ENCODE results near the gene ERP44.
A peak's percentile ranks its signal among the peaks of the same experiment; 100 is the strongest.

The ERP44 gene

DNA sequence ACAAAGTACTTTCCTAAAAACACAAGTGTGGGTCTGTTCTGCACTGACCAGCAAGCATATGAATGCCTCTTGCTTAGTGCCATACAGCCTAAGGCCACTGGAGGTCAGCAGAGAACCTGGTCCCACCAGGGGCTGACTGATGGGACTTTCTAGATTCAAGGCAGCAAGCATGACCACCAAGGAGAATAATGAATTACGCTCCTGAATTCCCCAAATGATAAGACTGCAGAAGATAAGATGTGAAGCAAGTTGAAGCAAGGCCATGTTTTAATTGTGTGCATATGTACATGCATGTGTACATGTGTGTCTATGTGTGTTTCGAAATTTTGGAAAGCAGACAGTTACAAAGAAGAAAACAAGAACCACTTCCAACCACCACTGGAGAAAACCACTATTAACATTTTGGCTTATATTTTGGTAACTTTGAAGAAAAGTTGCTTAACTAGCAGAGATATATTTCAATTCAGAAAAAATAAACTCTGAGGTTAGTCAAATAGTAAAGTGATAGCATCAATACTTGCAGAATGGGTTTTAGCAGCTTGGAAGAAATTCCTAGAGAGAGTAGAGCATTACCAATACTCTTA is 70.5 kb downstream of the ERP44 start:
- Histone ChIP-seq H3K9me3 (peaks cover 0 to 8% (median 7%) of the 10 kb centered on the region in 3 donors), H3K27me3 (no peaks in the 10 kb centered on the region), H3K27ac (no peak overlapping the region), H3K36me3 (peaks cover 4 to 15% (median 13%) of the 10 kb centered on the region in 3 donors), H3K4me1 (no peaks in the 10 kb centered on the region), H3K4me3 (no peak overlapping the region)
- intact Hi-C loops (cut with DNase I; ENCODE audit: low total_unique reads) = no loop called here
- TF ChIP-seq, protein P1, sequence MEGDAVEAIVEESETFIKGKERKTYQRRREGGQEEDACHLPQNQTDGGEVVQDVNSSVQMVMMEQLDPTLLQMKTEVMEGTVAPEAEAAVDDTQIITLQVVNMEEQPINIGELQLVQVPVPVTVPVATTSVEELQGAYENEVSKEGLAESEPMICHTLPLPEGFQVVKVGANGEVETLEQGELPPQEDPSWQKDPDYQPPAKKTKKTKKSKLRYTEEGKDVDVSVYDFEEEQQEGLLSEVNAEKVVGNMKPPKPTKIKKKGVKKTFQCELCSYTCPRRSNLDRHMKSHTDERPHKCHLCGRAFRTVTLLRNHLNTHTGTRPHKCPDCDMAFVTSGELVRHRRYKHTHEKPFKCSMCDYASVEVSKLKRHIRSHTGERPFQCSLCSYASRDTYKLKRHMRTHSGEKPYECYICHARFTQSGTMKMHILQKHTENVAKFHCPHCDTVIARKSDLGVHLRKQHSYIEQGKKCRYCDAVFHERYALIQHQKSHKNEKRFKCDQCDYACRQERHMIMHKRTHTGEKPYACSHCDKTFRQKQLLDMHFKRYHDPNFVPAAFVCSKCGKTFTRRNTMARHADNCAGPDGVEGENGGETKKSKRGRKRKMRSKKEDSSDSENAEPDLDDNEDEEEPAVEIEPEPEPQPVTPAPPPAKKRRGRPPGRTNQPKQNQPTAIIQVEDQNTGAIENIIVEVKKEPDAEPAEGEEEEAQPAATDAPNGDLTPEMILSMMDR (IDR thresholded peaks at IDR 0.05) = peak; percentile 77 to 95
- DNase-seq = peak; percentile 58 to 78

DNA sequence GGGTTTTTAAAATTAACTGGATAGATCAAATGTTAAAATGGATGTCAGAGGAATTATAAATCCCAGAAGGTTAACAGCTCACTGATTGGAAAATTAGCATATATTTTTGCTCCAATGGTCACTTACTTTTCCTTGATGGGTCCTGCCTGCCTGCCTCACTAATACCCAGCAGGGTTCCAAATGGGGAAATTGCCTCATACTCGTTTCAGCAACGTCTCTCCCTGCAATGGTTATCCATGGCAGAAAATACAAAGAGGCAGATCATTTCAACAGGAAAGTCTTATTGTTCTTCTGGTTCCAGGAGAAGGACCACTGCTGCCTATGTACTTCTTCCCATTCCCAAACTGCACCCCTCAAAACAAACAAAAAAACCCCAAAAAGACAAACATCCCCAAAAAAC is 71.3 kb downstream of the ERP44 start:
- Histone ChIP-seq H3K4me1 (no peaks in the 10 kb centered on the region), H3K27ac (no peak overlapping the region), H3K9me3 (peaks cover 0 to 8% (median 7%) of the 10 kb centered on the region in 3 donors), H3K27me3 (no peaks in the 10 kb centered on the region), H3K36me3 (peaks cover 4 to 15% (median 8%) of the 10 kb centered on the region in 3 donors), H3K4me3 (no peak overlapping the region)
- TF ChIP-seq, protein P1 (IDR thresholded peaks at IDR 0.05) = no peak
- DNase-seq = no peak
- intact Hi-C loops (cut with DNase I; ENCODE audit: low total_unique reads) = no loop called here

DNA sequence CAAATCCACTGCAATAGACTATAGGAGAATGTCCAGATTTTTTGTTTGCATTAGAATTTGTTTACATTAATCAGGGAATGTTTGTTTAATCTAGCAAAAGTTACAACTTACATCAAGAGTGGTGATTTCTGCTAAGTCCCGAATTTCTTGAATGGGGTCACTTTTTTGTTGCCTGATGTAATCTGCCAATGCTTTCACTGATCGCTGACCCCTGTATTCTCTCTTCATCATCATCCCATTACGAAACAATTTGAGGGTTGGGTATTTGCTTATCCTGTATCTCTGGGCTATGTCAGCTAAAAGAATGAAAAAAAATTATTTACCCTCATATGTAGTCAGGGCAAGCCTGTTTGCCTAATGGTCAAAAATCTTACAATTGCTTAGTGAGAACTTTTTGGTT is 76.9 kb downstream of the ERP44 start:
- Histone ChIP-seq H3K4me3 (no peak overlapping the region), H3K27me3 (no peaks in the 10 kb centered on the region)

DNA sequence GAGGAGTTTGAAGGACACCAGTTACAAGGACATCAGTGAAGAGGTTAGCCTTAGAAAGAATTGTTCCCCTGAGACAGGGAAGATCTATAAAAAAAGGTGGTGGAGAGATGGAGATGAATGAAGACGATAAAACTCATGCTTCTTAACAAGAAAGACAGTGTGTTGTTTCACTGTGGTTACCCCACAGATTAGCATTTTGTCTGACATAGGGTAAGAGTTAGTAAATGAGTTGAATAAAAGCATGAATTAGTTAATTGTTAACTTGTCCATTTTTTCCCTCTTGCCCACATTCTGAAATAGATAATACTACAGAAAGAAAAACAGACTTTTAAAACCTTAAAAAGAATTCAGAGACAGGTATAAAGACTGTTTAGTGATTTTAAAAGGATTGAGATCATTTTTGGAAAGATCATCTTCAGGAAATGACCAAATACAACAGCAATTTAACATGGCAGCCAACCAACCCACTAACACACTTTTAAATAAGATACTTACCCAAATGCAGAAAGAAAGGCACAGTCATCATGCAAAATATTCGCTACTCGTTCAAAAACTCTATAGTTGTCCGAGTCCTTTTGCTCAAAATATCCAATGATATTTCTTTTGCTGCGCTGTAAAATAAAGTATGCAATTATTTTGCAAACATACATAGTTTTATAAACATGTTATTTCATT is 78.5 kb downstream of the ERP44 start:
- no peaks in the 10 kb centered on the region for H3K4me1 ChIP-seq
- DNase-seq = no peak
- H3K4me3 ChIP-seq = no peak overlapping the region
- TF ChIP-seq, protein P1 (IDR thresholded peaks at IDR 0.05) = no peak
- H3K9me3 ChIP-seq = peaks cover 0 to 8% (median 7%) of the 10 kb centered on the region in 3 donors
- peaks cover 28 to 31% (median 29%) of the 10 kb centered on the region in 3 donors for H3K36me3 ChIP-seq
- no peak overlapping the region for H3K27ac ChIP-seq
- intact Hi-C loops (cut with DNase I; ENCODE audit: low total_unique reads) = no loop called here
- no peaks in the 10 kb centered on the region for H3K27me3 ChIP-seq

More for the DNA sequence above, 76.9 kb downstream of the ERP44 start:
- H3K36me3 ChIP-seq = peaks cover 17 to 21% (median 18%) of the 10 kb centered on the region in 3 donors
- H3K4me1 ChIP-seq = no peaks in the 10 kb centered on the region
- TF ChIP-seq, protein P1 (IDR thresholded peaks at IDR 0.05) = no peak
- peaks cover 0 to 8% (median 7%) of the 10 kb centered on the region in 3 donors for H3K9me3 ChIP-seq
- no peak overlapping the region for H3K27ac ChIP-seq
- intact Hi-C loops (cut with DNase I; ENCODE audit: low total_unique reads) = no loop called here
- no peak for DNase-seq

DNA sequence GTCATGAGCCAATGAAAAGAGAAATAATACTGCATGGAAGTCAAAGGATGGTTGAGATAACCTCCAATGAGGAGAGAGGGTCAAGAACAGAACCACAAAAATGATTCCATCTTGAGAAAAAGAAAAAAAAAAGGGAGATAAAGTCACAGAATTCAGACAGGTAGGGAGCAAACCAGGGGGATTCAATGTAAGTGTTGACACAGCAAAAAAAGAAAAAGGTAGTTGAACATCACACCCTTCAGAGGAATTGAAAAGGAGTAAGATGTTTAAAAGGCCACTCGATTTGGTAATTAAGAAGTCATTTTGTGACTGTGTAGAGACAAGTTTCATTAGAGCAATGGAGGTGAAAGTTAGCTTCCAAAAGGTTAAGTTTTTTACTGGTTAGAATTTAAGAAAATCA is 79.3 kb downstream of the ERP44 start:
- no peak for DNase-seq
- TF ChIP-seq, protein P1 (IDR thresholded peaks at IDR 0.05) = no peak
- intact Hi-C loops (cut with DNase I; ENCODE audit: low total_unique reads) = loop anchor here (10.0 kb wide), 2 partner anchors 215 to 855 kb away; no protein-coding TSS in a partner anchor
- no peak overlapping the region for H3K27ac ChIP-seq
- no peak overlapping the region for H3K4me3 ChIP-seq
- peaks cover 0 to 3% (median under 1%) of the 10 kb centered on the region in 3 donors for H3K9me3 ChIP-seq
- no peaks in the 10 kb centered on the region for H3K27me3 ChIP-seq
- H3K36me3 ChIP-seq = peaks cover 27 to 36% (median 31%) of the 10 kb centered on the region in 3 donors
- H3K4me1 ChIP-seq = no peaks in the 10 kb centered on the region

Measured in tibial artery (tissue), 4 donors.